NK-92 treated with Interleukin-12 subunit alpha and Interleukin-12 subunit beta, amount 100 ng/mL, for 24 hours (cell line): ENCODE results near the gene COTL1.

Experiments
- DNase-seq: peaks from one replicate; lab custom pipeline; 2025; lab: John Stamatoyannopoulos, UW

The COTL1 gene

DNA sequence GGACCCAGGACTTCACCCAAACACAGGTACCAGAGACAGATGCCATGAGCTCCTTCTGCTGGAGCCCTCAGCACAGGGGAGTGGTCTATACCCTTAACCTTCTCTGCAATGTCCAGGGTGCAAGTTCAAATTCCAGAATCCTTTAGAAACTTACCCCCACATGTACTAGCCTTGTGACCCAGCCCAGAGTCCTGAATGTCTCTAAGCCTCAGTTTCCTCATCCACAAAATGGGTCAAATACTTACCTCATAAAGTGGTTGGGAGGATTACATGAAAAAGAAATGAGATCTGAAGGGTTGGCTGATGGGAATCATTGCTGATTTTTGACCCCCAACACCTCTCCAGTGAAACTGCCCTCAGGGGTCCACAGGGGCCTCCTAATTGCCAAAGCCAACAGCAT lies 21.7 kb downstream of the COTL1 start:
- no peak for DNase-seq

DNA sequence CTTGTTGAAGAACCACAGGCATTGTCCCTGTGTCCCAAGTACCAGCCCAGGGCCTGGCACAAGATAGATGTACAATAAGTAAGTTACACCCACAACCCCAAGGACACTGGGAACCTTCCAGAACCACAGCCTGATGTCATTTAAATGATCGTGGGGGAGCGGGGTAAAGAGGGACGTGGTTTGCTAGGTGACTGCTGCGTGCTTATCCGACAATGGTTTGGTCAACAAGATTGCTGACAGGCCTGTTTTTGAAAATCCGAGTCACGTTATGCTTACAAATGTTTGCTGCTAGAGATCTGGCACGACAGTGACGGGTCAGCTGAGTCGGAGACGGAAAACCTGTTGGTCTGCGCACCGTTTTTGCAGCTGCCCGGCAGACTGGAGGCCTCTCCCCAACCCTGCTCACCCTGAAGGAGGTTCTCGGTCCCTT lies 22.8 kb downstream of the COTL1 start:
- DNase-seq, result no peak

DNA sequence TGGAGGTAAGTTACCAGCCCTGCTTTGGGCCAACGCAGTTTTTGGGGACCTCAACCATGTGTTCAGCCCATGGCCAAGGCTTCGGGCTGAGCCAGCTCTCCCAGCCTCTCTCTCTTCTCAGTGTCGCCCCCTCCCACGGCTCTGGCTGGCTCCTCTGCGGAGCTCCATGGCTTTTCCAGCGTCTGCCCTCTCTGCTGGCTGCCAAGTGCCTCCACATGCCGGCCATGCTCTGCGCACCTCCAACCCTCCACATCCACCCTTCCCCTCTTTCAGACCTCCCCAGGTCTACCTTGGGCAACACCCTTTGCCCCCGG lies 23.2 kb downstream of the COTL1 start:
- DNase-seq, result no peak

GRCh38 chr16:84593825-84594724 lies 23.8 kb downstream of the COTL1 start:
- DNase-seq, result peak; percentile 95

- DNase-seq, result no peak
Observed at GRCh38 chr16:84592718-84593117, 25.2 kb downstream of the COTL1 start.

DNA sequence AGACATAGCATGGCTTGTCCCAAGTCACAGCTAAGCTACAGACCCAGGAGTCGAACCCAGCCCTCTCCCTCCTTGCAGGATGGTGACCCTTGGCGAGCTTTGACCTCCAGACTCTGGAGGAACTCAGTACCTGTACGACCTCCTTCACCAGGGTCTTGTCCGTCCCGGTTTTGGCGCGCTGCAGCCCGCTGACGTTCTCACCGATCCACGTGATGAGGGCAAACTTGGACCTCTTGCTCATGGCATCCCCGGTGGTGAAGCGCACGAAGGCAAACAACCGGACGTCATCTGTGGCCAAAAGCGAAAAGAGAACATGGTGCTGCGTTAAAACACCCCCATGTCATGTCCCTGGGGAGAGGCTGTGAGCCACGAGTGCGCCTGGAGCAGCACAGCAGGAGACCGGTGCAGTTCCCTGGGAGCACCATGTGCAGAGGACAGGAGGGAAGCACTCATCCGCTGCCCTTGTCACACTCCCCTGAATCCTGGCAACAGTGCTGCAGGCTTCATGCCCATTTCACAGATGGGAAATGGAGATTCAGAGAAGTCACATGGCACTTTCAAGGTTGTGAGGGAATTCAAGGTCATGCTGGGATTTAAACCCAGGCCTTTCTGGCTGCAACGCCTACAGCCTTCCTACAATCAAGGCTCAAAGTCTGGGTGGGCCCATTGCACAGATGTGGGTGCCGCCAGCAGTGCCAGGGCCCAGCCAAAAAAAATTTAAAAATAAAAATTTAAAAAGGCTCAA lies 27.7 kb downstream of the COTL1 start:
- DNase-seq, result no peak

DNA sequence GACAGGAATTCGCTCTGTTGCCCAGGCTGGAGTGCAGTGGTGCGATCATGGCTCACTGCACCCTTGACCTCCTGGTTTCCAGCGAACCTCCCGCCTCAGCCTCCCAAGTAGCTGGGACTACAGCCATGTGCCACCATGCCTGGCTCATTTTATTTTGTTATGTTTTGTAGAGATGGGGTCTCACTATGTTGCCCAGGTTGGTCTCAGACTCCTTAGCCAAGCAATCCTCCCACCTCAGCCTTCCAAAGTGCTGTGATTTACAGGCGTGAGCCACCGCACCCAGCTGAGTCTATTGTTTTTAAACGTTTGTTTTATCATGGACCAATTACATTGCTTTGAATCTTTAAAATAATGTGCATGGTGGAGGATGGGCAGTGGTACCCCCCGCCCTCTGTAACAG lies 28.9 kb downstream of the COTL1 start:
- DNase-seq, result no peak

- DNase-seq, result no peak
Observed at GRCh38 chr16:84585886-84586285, 32.0 kb downstream of the COTL1 start.

DNA sequence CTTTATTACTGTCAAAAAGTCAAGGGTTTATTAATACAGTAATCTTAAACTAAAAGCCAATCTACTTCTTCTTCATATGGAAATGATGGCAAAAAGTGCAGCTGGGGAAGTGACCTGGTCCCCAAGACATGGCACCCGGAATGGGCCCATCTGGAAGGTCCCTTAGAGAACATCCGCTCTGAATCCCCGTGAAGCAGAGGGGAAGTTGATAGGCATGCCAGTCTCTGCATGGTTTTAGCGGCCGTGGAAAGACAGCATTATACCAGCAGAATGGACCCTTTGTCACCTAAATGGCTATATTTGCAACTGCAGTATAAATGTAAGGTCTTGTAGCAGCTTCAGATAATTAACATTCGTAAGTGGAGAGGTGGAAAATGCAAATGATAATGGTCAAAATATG lies 32.4 kb downstream of the COTL1 start:
- no peak for DNase-seq

DNA sequence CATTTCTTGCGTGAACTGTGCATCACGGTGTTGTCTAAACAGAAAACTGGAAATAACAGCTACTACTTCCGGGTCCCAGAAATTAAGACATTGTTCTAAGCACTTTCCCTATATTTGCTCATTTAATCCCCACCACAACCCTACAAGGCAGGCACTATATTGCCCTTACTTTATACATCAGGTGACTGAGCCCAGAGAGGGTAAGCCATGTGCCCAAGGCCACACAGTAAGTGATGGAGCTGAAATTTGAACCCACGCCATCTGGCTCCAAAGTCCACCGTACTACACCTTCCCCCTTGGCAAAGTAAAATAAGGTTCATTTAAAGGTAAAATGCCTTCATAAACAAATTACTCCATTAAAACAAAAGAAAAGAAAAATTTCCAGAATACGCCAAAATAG lies 33.2 kb downstream of the COTL1 start:
- DNase-seq, result no peak

- DNase-seq, result no peak
Observed at GRCh38 chr16:84583995-84584394, 33.9 kb downstream of the COTL1 start.

DNA sequence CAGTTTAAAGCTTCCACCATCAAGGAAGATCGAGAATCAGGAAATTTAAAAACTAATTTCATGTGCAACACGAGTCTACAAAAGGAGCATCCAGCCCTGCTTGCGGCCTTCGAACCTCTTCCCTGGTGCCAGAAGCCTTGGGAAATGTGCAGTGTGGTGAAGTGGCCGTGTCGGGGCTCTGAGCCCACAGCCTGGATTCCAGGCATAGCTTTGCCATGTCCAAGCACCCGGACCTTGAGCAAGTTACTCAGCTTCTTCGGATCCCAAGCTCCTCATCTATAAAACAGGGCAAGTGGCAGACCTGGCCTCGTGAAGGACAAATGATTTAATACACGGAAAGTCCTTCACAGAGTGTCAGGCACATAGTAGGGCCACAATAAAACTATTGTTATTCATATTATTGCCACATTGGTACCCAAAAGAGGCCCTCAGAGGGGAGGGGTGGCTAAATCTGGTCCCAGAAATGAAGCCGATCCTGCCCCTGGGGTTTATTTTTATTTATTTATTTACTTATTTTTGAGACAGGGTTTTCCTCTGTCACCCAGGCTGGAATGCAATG lies 34.8 kb downstream of the COTL1 start:
- no peak for DNase-seq

- DNase-seq, result no peak
Observed at GRCh38 chr16:84581158-84581557, 36.7 kb downstream of the COTL1 start.

DNA sequence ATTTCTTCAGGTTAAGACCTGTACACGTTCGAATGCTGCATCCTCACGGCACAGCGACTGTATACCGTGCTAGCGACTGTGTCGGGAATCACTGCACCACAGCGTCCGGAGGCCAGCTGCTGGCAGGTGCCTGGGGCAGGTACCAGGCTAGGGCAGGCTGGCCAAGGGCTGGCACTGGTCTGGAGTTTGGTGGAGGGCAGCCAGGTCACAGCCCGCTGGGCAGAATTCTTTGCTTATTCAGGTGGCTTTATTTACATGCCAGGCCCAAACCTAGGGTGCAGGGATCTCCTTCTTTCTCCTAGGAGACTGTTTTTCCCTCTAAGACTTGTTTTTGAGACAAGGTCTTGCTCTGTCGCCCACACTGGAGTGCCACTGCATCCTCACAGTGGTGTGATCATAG lies 37.9 kb downstream of the COTL1 start:
- no peak for DNase-seq

- DNase-seq, result no peak
Observed at GRCh38 chr16:84578538-84579126, 39.2 kb downstream of the COTL1 start.

DNA sequence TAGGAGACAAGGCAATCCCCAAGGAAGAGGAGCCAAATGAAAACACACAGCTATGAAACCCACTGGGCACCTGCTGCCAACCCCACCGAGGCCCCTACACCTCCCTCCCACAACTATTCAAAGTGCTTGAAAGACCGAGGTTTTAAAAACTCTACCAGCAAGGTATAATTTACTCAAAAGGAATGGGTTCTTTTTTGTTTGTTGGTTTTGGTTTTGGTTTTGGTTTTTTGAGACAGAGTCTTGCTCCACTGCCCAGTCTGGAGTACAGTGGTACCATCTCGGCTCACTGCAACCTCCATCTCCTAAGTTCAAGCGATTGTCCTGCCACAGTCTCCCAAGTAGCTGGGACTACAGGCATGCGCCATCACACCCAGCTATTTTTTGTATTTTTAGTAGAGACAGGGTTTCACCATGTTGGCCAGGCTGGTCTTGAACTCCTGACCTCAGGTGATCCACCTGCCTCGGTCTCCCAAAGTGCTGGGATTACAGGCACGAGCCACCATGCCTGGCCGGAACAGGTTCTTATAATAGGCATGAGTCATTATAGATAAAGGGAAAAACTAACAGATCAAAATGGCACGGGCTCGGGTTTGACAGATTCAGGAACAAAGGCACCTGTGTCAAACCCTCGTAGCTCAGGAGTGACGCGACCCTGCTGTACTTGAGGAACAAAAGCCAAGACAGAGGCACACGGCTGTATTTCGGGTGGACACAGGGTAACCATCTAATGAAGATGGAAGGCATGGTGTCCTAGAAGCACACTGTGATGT lies 40.7 kb downstream of the COTL1 start:
- DNase-seq, result no peak

- no peak for DNase-seq
Observed at GRCh38 chr16:84575914-84576313, 42.0 kb downstream of the COTL1 start.

DNA sequence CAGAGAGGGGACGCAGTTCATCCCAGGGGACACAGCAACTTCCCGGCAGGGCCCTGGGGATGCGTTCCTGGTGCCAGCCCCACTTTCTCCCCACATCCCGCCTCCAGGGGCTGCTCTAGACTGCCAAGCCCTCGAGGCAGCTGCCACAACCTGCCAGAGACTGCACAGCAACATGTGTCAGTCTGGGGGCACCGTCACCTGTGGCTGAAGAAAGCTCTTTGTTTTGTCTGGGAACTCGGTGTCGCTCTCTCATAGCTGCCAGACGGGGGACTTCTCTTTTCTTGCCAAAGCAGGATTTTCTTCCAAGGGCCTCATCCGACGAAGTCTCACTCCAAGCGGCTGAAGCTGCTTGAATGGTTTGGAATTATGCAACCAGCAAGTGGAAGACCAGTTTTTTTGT lies 43.7 kb downstream of the COTL1 start:
- no peak for DNase-seq

- no peak for DNase-seq
Observed at GRCh38 chr16:84572096-84572495, 45.8 kb downstream of the COTL1 start.

GRCh38 chr16:84571506-84571905 lies 46.4 kb downstream of the COTL1 start:
- no peak for DNase-seq

DNA sequence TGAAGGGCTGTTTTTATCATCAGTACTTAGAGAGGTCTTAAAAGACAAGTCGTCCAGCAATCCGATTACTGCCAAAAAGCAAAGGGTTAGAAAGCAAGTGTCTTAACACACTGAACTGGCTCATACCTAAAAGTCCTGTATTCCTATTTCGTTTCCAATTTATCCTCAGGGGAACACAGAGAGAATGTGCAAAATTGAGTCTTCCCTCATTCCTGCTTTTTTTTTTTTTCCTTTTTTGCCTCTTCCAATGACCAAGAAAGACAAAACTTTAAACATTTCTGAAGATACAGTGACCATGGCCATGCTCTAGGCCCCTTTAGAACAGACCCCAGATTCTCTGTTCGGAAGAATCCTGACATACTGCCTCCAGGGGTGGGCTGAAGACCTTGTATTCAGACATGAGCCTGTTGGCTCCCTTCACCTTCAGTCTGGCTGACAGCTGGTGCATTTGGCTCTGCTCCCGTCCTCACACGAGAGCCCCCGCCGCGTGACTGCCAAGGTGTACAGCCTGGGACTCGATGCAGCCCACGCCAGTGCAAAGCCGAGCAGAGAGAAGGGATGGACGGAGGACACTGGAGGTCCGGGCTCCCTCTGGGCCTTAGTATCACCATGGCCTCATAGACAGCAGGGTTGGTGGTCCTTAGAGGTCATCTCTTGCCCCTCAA lies 47.0 kb downstream of the COTL1 start:
- no peak for DNase-seq
